DMS153 (cell line): ENCODE data around the gene DOK4.

Experiments
- DNase-seq: peaks from one replicate; lab custom pipeline; 2025; lab: John Stamatoyannopoulos, UW

The DOK4 gene

DNA sequence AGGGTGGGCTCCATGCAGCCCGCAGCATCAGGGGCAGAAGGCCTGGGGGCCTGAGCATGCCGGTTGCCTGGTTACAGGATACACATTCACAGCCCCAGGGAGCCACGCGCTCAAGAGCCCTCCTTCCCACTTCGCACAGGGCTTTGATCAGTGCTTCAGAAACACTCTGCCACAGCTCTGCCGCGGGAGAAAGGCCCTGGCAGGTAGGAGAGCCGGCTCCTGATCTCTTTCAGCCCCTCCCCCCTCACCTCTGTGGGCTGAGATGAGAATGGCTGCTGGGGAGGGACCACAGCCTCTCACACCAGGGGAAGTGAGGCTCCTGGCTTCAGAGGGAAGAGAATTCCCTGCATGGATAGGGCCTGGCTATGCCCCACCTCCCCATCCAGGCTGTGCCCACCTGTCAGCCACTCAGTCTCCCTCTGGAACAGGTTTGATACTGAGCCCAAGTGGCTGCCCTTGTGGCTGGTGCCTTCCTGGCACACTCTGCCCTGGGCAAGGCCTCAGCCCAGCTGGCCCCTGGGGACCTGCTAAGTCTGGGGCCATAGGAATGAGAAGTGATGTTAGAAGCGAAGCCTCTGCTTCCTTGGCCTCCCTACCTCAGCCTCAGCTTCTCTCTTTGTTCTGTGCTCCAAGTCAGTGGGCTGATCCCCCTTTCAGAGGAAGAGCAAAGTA lies 8.6 kb downstream of the DOK4 start:
- DNase-seq = no peak

DNA sequence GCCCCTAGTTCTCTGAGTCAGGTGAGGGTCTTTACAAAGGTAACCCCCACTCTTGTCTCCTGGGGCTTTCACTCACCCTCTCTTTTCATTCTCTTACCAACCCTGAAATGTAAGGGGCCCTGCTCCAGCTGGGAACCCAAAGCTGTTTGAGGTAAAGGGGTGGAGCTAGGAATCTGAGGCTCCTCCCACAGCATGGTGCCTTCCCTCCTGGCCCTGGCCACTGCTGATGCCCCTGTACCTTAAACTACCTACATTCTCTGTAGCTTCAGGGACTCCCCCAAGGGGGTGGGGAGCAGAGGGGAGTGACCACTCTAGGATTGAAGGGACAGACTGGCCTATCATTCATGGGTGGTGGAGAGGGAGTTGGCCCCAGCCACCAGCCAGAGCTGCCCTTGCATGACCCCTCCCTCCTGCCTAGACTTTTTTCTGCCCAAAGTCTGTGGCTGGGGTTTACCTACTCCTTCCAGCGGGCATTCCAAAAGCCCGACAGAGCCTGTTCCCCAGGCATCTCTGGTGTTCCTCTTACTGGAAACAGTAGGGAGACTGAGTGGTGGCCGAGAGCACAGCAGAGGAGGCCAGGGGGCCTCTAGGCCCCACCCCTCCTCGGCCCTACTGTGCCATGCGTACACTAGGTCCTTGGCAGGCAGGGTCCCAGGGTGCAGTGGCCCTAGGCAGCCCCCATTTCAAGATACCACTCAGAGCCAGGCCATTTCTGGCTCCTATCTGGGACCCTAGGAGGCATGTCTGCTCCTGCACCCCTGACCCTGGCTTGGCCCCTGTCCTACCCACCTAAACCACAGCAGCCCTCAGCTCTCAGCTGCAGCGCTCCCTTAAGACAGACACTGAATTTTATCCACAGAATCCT lies 9.5 kb downstream of the DOK4 start:
- DNase-seq = no peak

DNA sequence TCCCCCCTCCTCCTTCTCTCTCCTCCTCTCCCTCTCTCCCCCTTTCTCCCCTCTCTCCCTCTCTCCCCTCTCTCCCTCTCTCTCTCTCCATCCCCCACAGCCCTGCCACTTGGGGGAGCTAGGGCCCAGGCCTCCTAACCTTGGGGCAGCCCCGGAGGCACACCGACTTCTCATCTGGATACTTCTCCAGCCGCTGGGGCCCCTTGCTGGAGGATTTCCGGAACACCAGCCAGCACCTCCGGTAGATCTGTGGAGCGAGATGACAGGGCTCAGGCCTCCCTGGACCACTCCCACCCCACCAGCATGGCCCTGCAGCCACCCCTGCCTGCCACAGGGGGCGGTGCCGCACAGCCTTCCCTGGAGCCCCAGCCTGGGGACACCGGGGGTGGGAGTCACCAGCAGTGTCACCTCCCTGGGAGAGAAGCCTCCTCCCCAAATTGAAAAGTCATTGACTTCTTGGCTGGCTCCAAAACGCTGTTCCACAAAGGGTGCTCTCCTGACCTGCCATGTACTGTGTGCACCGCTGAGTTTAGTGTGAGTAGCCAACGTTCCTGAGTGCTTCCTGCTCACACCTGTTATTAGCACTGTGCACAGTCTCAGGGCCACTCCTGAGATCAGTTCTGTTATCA lies 10.5 kb downstream of the DOK4 start:
- peak; percentile 40 for DNase-seq

DNA sequence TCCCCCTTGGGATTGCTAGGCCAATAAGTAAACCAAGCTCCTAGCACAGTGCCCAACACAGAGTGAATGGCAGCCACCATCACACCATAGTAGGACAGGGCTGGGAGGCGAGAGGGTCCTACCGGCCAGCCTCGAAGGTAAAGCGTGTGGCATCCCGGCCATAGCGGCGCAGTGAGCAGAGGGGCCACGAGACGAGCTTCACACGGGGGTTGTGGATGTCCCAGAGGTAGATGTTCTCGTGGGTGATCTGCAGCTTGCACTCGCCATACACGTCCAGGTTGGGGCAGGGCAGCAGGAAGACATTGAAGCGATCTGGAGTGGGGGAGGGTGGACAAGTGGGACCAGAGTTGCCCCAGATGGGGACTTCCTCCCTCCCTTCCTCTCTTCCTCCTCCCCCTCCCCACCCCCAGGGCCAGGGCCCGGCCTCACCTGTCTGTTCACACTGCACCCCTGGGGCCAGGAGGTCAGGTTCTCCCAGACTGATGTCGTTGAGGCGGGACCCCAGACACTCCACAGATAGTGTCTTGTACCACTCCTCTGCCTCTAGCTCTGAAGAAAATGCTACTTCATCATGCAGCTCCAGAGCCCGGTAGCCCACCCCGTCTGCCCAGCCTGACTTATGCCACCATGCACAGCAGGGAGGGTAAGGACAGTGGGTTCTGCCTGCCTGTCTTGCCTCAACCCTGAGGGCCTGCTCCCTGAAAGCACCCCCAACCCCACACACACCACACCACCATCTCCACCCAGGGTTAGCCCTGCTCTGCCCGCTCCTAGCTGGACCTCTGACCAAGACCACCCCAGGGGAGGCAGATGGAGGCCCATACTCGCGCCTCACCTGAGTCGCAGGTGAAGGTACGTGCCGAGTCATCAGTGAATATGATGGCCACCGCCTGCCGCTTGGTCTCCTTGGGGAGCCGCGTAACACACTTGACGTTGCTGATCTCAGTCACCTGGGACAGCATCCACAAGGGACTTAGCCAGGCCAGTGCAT lies 11.3 kb downstream of the DOK4 start:
- DNase-seq = no peak

DNA sequence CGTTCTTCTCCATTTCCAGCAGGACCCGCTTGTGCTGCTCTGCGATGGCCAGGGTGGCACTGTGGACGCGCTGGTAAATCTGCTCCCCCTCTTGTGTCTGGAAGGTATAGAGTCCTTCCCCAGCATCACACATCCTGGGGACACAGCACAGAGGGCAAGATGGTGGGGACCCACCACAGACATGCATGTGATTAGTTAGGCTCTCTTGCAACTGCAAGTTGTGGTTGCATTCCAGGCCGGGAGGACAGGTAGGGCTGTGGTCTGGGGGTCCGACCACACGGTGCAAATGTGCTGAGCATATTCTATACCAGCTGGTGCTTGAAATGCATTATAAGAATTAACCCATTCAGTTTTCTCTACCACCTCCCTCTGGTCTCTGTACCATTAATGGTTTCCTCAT lies 12.4 kb downstream of the DOK4 start:
- DNase-seq = no peak

DNA sequence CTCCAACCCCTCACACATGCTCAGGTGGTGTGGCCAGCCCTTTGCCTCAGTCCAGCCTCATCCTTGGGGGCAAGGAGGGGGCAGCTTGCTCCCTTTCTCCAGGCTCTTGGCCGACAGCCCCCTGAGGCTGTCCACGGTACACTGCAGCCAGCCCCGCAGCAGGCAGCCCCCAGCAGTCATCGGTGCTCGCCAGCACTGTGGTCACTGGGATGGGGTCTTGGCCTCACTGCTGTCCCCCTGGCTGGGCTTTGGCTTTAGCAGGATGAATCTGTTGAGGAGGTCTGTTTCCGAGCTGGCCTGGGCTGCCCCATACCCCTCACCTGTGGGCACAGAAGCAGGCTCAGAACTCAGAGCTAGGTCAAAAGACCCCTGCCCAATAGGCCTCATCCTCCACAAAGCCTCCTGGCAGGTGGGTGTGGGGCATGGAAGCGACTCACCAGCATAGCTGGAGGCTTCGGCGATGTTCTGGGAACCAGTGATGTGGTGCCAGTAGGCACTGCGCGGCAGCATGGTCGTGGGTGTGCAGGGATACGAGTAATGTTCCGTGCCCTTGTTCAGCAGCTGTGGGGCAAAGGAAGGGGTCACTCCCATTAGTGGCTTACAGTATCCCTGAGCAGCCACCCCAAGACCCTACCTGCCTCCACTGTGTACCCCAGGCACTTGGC lies 13.0 kb downstream of the DOK4 start:
- no peak for DNase-seq

DNA sequence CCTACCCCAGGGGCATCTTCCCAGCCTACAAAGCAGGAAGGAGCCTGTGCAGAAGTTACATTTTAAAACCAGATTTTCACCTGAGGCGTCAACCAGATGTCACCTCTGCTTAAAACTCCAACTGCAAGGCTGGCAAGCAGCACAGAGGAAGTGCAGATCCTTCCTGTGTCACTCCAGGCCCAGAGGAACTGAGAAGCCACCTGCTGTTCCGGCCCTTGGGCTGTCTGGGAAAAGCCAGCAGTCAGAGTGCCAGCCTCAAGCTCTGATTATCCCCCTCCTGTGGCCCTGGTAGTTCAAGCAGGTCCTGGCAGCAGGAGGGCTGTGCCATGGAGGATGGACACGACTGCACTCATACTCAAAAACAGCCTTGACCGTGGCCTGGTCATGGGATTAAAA lies 13.6 kb downstream of the DOK4 start:
- no peak for DNase-seq

DNA sequence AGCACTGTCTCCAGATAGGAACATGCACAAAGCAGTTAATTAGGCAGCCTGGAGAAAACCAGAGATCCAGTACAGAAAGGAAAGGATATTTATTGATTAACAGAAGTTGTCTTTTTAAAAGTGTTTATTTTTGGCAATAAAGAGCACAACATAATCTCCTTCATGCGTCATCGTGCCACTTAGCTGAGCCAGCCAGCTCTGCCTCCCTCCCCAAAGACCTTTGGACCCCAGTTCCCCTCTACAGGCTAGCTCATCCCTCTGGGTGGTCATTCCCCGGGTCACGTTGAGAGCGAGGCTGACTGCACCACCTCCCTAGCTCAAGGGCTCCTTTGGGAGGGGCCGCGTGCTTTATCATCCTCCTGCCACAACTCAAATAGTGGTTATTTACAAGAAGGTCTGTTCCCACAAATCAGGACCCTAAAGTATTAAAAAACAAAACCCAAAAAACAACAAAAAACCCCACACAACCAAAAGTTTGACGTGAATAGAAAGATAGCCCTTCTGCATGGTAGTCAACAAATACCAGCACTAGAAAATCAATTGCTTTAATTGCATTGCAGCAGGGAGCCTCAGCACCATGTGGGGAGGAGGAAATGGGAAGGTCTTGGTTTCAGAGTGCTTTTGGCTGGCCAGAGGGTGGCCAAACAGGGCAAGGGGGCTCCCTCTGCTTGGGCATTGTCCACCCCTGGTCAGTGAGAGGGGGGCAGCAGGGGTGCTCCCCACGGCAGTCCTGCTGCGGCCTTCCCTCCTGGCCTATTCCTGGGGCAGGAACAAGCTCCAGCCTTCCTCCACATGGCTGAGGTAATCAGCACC lies 14.2 kb downstream of the DOK4 start:
- no peak for DNase-seq

DNA sequence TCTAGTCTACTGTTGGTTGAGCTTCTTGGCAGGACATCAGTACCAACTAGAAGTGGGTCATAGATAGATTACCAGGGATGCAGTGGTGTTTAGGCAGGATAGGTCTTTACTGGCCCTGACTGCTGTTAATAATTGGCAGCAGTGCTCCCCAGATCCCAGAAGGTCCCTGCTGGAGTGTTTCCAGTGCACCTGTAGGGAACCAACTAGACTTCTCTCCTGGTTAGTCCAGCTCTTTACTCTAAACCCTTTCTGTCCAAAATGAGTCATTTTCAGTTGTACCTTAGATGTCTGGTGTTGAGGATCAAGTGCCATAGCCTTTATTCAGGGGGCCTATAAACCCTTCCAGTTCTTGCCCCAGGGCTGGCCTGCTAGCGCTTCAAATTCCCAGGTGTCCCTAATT lies 15.1 kb downstream of the DOK4 start:
- DNase-seq = no peak

DNA sequence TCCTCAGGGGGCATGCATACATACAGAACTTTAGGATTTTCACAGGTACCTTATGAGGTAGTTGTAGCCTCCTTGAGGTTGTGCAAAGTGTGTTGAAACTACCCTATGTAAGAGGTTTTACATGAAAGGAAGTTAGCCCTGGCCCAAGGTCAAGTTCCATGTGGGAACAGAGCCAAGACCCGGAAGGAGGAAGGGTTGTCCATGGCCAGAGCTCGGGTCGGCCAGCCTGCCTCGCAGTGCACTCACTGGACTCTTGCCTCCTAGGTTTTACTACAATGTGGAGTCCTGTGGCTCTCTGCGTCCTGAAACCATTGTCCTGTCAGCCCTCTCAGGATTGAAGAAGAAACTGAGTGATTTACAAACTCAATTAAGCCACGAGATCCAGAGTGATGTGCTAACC lies 15.6 kb downstream of the DOK4 start:
- no peak for DNase-seq

DNA sequence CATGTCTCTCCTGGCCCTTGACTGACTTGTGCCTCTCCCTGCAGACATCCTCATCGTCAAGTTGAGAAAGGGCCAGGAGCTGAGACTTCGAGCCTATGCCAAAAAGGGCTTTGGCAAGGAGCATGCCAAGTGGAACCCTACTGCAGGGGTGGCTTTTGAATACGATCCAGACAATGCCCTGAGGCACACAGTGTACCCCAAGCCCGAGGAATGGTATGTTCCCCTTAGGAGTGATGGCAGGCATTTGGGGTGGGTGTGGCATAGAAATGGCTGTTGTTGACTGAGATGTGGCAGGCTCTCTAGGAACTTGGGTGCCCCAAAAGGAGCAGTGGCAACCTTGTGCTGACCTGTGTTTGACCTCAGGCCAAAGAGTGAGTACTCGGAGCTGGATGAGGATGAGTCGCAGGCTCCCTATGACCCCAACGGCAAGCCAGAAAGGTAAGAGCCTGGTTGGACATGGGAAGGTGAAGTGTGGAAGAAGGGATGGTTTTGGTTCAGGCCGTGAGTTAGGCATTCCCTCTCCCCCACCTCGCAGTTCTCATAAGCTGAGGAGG lies 16.3 kb downstream of the DOK4 start:
- DNase-seq = no peak

DNA sequence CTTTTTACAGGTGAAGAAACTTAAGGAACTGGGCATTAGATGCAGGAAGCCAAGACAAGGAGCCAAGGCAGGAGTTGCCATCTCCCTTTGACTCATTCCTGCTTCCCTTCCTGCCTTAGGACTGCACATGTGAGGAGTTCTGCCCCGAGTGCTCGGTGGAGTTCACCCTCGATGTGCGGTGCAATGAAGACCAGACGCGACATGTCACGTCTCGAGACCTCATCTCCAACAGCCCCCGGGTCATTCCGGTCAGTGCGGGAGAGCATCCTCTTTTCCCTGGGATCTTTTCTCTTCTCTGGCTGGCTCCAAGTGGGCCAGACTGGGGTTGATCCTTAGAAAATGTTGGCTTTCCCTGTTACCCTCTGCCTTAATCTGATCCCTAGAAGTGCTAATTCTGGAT lies 17.2 kb downstream of the DOK4 start:
- no peak for DNase-seq

DNA sequence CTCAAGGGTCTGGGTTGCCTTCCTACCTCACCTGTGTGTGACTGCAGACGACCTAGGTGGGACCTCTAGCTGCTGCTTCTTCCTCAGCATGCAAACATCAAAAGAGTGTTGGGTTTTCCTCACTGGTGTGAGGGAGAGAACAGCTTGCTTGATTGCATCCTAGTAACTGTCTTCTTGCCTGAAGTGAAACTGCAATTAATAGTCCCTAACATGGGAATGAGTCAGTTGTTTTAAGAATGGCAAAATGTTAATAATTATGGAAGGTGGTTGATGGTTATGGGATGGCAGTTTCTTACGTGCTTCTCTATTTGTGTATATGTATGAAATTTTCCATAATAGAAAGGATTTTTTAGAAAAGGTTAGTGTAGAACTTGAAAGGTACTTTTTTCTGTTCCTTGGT lies 17.9 kb downstream of the DOK4 start:
- DNase-seq = no peak

DNA sequence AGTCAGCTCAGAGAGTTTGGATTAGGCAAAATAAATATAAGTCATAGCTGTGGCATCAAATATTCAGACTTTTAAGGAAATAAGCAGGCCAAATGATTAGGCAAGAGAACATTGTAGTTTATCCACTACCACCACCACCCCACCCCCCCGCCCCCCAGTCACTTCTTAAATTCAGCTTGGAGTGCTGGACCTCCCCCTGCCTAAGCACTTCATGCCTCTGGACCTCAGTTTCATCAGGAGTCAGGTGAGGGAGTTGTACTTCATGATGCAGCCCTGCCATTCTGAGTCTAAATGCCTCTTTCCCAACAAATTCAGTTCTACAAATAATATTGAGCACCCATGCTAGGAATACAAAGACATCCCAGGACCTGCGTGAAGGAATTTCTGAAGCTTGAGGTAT lies 21.8 kb downstream of the DOK4 start:
- no peak for DNase-seq

DNA sequence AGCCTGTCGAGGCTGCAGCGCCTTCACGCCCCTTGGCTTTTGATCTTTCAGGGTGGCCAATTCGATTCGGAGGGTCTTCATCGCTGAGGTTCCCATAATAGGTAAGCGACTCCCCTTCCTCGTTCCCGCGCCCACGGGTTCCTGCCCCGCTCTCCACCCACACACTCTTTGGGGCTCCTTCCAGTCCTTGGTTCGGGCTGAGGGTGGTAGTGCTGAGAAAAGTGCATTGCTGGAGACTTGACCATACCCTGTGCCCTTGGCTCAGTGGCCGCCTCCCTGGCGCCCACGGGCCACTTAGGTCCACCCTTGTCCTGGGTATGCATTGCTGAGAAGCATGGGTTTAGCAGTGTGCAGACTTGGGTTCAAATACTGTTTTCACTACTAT lies 23.3 kb downstream of the DOK4 start:
- no peak for DNase-seq

DNA sequence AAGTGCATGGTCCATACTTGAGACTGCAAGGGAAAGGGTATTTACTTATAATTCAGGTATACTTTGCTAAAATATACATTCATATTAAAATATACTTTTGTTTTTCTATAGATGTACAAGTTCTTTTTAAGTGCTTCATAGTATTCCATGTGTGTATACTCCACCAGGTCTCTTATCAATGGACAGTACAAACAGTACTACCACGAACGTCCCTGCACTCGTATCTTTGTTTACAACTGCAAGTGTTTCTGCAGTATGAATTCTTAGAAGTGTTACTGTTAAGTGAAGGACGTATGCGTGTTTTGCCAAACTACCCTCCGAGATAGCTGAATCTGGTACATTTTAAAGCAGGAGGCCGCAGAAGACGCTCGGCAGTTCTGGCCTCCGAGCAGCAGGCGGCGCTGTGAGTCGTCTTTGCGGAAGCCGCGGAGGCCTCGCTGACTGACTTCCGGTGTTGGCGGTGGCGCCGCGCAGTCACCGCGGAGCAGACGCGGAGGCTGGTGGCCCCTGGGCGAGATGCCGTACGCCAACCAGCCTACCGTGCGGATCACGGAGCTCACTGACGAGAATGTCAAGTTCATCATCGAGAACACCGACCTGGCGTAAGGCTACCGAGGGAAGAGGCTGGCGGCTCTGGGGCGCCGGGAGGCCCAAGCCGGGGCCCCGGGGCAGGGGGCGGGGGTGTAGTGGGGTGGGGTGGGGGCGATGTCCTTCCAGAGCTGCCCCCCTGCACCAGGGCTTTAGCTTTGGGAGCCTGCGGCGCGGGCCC lies 23.9 kb downstream of the DOK4 start, which contains the start of gene POLR2C:
POLR2C (plus strand) TSS at position 471 of the 769 bp plus-strand sequence; CDS start at position 517, 46 bp downstream.
- peak; percentile 71 for DNase-seq

DNA sequence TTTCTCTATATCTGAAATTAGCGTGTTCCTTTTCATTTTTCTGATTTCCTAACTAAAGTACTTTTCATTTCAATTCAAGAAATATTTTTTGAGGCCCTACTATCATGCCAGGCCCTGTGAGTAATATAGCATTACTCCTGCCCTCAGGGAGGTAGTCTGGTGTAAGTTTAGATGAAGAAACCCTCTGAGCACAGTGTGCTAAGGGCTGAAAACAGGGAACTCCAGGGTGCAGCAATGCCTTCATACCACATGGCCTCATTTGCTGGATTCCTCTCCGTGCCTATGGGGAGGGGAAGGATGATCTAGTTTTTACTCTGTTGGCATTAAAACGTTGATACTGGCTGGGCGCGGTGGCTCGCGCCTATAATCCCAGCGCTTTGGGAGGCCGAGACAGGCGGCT lies 34.3 kb downstream of the DOK4 start:
- no peak for DNase-seq

DNA sequence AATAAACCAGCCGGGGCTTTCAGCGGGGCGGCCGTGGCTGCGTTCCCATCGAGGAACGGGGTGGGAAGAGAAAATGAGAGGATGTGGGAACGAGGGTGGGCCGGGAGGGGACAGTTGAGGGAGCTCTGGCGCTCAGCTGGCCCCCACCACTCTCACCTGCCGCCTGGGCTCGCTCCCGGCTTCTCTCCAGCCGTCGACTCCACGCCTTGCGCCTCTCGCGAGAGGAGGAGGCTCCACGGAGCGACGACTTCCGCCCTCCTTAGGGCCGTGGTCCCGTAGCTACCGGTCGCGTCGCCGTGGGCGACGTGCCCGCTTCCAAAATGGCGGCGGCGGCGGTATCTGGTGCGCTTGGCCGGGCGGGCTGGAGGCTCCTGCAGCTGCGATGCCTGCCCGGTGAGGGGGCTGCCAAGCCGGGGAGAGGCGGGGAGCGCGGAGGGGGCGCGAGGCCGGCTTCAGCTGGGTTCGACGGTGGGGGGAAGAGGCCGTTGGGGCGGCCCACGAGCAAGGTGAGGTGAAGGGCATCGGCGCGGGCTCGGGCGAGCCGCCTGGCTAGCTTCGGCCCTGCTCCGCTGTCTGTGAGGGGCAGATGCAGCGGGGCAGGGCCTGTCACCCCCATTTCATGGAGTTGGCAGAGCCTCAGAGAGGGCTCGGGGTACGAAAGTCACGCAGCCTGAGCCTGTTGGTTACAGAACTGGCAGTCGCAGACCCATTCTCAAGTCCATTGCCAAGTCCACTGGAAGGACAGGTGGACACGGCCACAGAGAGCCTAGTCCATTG lies 38.9 kb downstream of the DOK4 start, which contains the start of the genes CIAPIN1 and COQ9:
CIAPIN1 (minus strand) TSS at position 200 of the 777 bp plus-strand sequence. CDS start 6,457 bp downstream, outside the sequence.
COQ9 (plus strand) TSS at position 294 of the 777 bp plus-strand sequence; CDS start at position 321, 27 bp downstream.
- DNase-seq = peak; percentile 84
